Ascending aorta (tissue), 2 donors: ENCODE data around the gene TMEM250. TPM values are rescaled to one million over a fixed set of nuclear protein-coding genes. Genes with fewer than 3 reads are reported as not detected.

Source experiments
- DNase-seq, 2 donors: peaks; one replicate each; pipeline ENCODE4 v3.0.0-alpha.2; 2019; ENCODE audit warnings: low spot score in 2 of 2
- H3K27ac ChIP-seq, 2 donors: fragments of 200-600 bp; sonication (generic); one replicate each; pipeline ENCODE4 v1.5.1; 2016 to 2017; ENCODE audit warnings: mild to moderate bottlenecking in 1 of 2
- H3K27me3 ChIP-seq: fragments of 200-600 bp; sonication (generic); one replicate; pipeline ENCODE4 v1.5.1; 2017
- H3K36me3 ChIP-seq, 2 donors: fragments of 200-600 bp; sonication (generic); one replicate each; pipeline ENCODE4 v1.5.1; 2016
- H3K4me1 ChIP-seq, 2 donors: fragments of 200-600 bp; sonication (generic); one replicate each; pipeline ENCODE4 v1.5.1; 2016 to 2017; ENCODE audit warnings: mild to moderate bottlenecking in 1 of 2
- H3K4me3 ChIP-seq, 2 donors: fragments of 200-600 bp; sonication (generic); one replicate each; pipeline ENCODE4 v1.5.1; 2016 to 2017; ENCODE audit warnings: mild to moderate bottlenecking in 1 of 2
- H3K9me3 ChIP-seq, 2 donors: fragments of 200-600 bp; sonication (generic); one replicate each; pipeline ENCODE4 v1.5.1; 2016
- CTCF ChIP-seq, 3 experiments: fragments of 200-600 bp in 2 of 3; fragments of 450-650 bp in 1 of 3; sonication (generic) in 2 of 3; IDR thresholded peaks; one replicate each; pipeline ENCODE4 v1.5.1; 2016 to 2019; ENCODE audit warnings: antibody characterized with exemption in 3 of 3, mild to moderate bottlenecking in 1 of 3, moderate library complexity in 1 of 3
- intact Hi-C: fragments of 100-400 bp; cut with DNase I; formaldehyde crosslinking; loops from one replicate; pipeline ENCODE4 v1.15.1; 2023
- total RNA-seq: library from RNA; depleted of rRNA; stranded (reverse); fragments of >200 nt; gene quantifications from one replicate; pipeline ENCODE4 v1.1.0, GENCODE V29; 2016

Gene TMEM250
- total RNA-seq, 1 donor from 2014 or later: 80.3 TPM

- intact Hi-C loops: no loop called here
- TF ChIP-seq CTCF (IDR thresholded peaks at IDR 0.05): no peak
- Histone ChIP-seq H3K4me1 (peaks cover 10 to 15% of the 10 kb centered on the region in 2 donors), H3K9me3 (no peaks in the 10 kb centered on the region), H3K4me3 (no peak overlapping the region), H3K27me3 (no peaks in the 10 kb centered on the region), H3K36me3 (no peaks in the 10 kb centered on the region), H3K27ac (no peak overlapping the region)
- DNase-seq: no peak
Measured at GRCh38 chr9:136100700-136101614, 17.7 kb downstream of the TMEM250 start.

- no peak for TF ChIP-seq CTCF (IDR thresholded peaks at IDR 0.05)
- Histone ChIP-seq H3K36me3 (no peaks in the 10 kb centered on the region), H3K4me1 (peaks cover 4 to 10% of the 10 kb centered on the region in 2 donors), H3K4me3 (no peak overlapping the region), H3K27ac (no peak overlapping the region), H3K9me3 (no peaks in the 10 kb centered on the region), H3K27me3 (no peaks in the 10 kb centered on the region)
- no peak for DNase-seq
- intact Hi-C loops: no loop called here
Measured at GRCh38 chr9:136099542-136099941, 19.1 kb downstream of the TMEM250 start.

GRCh38 chr9:136098844-136099243 lies 19.8 kb downstream of the TMEM250 start:
- Histone ChIP-seq H3K36me3 (no peaks in the 10 kb centered on the region), H3K4me1 (peaks cover 4 to 10% of the 10 kb centered on the region in 2 donors), H3K4me3 (no peak overlapping the region), H3K27ac (no peak overlapping the region), H3K9me3 (no peaks in the 10 kb centered on the region), H3K27me3 (no peaks in the 10 kb centered on the region)
- intact Hi-C loops: no loop called here
- TF ChIP-seq CTCF (IDR thresholded peaks at IDR 0.05): no peak
- DNase-seq: no peak

GRCh38 chr9:136098210-136098609 lies 20.5 kb downstream of the TMEM250 start:
- Histone ChIP-seq H3K4me1 (peaks cover 4 to 14% of the 10 kb centered on the region in 2 donors), H3K9me3 (no peaks in the 10 kb centered on the region), H3K36me3 (no peaks in the 10 kb centered on the region), H3K27me3 (no peaks in the 10 kb centered on the region), H3K27ac (no peak overlapping the region), H3K4me3 (no peak overlapping the region)
- TF ChIP-seq CTCF (IDR thresholded peaks at IDR 0.05): no peak
- intact Hi-C loops: no loop called here
- DNase-seq: no peak

- Histone ChIP-seq H3K4me1 (peaks cover 20 to 30% of the 10 kb centered on the region in 2 donors), H3K27me3 (no peaks in the 10 kb centered on the region), H3K27ac (peak overlapping the region; percentile 88 to 98), H3K4me3 (peak overlapping the region in 1 of 2 donors; percentile 1), H3K9me3 (no peaks in the 10 kb centered on the region), H3K36me3 (no peaks in the 10 kb centered on the region)
- DNase-seq: no peak
- intact Hi-C loops: no loop called here
- TF ChIP-seq CTCF (IDR thresholded peaks at IDR 0.05): no peak
Measured at GRCh38 chr9:136096505-136097001, 22.1 kb downstream of the TMEM250 start.
